HS-27A (cell line): ENCODE measurements around the gene TMEM88.

Experiments
- DNase-seq: peaks from one replicate; pipeline ENCODE4 v3.0.0-alpha.2; 2012; ENCODE audit warnings: low read depth, missing footprints

The TMEM88 gene

GRCh38 chr17:7833011-7833794, 21.7 kb upstream of the TMEM88 start:
- DNase-seq: no peak

- DNase-seq: no peak
Measured at GRCh38 chr17:7833795-7834541, 20.9 kb upstream of the TMEM88 start, which contains the start of gene KDM6B. Gene KDM6B, plus strand, starts transcription at chr17:7834217. Its CDS starts 11,338 bp downstream, at chr17:7845555.

DNA sequence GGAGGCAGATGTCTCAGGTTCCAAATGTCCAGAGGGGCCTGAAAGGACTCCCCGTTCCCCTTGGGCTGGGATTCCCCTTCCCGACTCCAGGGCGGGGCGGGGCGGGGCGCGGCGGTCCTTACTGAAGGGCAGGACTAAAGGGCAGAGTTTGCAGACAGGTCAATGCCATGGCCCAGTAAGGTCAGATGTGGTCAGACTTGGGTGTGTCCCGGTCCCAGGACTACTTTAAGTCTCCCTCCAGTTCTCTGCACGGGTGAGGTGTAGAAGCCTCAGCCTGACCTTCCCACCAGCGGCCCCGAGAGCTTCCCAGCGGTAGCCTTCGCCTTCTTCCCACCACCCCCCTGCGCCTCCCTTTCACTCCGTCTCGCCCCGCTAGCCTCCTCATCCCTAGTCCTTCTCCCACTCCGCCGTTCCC, 20.3 kb upstream of the TMEM88 start:
- DNase-seq: no peak

- peak; percentile 82 for DNase-seq
Measured at GRCh38 chr17:7834957-7835813, 19.7 kb upstream of the TMEM88 start.

- DNase-seq: no peak
Measured at GRCh38 chr17:7835814-7836595, 18.9 kb upstream of the TMEM88 start.

GRCh38 chr17:7836596-7837407, 18.1 kb upstream of the TMEM88 start:
- no peak for DNase-seq

DNA sequence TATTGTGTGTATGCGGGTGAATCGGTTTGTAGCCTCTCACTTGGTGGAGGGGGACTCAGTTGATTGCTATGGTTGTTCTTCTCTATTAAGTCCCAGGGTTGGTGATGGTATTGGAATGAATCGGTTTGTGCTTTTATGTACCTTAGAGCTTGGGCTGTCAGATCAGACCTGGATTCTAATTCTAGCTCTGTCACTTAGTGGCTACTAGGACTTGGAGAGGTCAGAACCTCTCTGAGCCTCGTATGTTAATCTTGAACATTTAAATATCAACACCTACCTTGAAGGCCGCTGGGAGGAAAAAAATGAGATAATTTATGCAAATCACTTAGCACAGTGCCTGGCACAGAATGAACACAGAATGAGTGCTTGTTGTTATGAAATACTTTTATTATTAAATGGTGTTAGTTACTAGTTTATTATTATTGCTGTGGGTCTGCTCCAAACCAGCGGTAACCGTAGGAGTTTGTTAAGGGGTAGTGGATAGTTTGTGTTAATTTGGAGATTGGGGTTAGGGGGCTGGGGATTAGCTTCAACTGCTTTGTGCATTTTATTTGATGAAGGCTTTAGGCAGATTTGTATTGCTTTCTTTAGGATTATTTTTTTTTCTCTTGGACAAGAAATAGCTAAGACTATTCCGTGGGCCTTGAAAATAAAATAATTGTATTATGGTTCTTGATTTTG, 17.3 kb upstream of the TMEM88 start:
- DNase-seq: no peak

DNA sequence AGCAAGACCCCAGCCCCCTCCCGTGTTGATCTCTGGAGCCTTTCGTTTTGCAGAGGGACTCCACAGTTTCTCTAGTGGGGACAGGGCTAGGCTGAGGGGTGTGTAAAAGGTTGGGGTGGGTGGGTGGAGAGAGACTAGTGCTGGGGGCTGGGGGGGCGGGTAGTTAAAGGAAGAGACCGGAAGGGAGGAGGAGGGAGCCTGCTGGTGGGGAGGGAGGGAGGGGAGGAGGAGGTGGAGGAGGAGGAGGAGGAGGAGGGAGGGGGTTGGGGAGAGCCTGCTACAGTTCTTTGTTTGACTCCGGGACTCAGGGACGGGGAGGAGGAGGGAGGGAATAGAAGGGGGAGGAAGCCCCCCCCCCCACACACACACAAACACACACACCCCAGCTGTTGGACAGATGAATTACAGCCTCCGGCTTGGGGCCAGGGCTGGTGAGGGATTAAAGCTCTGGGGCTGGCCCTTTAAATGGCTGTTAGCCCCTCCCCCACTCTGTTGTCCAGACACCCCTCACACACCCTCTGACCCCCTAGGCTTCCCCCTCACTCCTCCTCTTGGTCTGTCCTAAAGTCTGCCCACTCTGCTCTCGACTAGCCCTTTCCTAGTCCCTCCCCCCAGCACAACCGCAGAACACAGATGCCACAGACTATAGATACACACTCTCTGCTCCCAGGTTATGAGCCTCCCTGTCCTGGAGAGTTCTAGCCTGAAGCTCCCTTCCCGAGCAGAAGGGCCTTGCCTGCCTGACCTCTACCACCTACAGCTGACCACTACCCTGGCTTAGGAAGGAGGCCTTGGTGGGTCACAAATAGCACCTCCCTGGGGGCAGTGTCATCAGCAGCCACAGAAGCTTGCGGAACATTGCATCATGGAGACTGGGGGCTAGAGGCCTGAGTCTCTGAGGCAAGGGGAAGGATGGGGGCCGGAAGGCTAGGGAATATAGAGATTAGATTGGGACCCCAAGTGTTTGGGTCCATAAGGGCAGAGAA, 16.5 kb upstream of the TMEM88 start:
- no peak for DNase-seq

GRCh38 chr17:7839190-7839875, 15.5 kb upstream of the TMEM88 start:
- DNase-seq: no peak

DNA sequence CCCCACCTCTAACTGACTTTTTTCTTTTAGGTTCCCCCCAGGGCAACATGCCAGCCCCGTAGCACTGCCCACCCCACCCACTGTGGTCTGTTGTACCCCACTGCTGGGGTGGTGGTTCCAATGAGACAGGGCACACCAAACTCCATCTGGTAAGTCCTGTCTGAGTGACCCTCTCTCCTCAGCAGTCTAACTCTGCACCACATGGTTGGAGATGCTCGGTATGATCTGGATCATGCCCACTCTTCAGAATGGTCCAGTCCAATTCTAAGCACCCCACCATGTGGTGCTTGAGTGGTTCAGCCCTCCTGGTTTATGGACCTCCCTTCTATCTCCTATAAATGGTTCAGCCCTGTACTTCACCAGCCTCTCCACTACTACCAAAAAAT, 15.0 kb upstream of the TMEM88 start:
- DNase-seq: no peak

GRCh38 chr17:7840441-7840840, 14.4 kb upstream of the TMEM88 start:
- DNase-seq: no peak

GRCh38 chr17:7840875-7841274, 14.0 kb upstream of the TMEM88 start:
- DNase-seq: no peak

- no peak for DNase-seq
Measured at GRCh38 chr17:7841396-7841914, 13.4 kb upstream of the TMEM88 start.

DNA sequence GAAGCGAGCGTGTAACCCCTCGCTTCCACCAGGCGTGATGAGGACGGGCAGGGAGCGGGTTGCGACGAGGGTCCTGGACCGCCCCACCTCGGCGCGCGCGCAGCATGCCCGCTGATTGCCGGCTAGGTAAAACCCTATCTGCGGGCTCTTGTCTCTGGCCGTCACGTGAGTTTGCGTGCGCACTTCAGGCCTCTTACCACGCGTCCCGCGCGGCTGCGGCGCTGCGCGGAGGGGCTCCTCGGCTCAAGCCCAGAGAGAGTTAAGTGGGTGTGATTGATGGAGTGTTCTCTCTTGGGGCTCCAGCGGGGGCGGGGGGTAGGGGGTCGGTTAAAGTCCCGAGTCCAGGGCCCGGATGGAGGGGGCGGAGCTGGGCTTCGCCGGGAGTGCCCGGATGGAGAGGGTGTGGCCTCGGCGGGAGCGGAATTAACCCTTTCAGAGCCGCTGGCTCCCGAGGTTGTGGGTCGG, 12.9 kb upstream of the TMEM88 start:
- no peak for DNase-seq

DNA sequence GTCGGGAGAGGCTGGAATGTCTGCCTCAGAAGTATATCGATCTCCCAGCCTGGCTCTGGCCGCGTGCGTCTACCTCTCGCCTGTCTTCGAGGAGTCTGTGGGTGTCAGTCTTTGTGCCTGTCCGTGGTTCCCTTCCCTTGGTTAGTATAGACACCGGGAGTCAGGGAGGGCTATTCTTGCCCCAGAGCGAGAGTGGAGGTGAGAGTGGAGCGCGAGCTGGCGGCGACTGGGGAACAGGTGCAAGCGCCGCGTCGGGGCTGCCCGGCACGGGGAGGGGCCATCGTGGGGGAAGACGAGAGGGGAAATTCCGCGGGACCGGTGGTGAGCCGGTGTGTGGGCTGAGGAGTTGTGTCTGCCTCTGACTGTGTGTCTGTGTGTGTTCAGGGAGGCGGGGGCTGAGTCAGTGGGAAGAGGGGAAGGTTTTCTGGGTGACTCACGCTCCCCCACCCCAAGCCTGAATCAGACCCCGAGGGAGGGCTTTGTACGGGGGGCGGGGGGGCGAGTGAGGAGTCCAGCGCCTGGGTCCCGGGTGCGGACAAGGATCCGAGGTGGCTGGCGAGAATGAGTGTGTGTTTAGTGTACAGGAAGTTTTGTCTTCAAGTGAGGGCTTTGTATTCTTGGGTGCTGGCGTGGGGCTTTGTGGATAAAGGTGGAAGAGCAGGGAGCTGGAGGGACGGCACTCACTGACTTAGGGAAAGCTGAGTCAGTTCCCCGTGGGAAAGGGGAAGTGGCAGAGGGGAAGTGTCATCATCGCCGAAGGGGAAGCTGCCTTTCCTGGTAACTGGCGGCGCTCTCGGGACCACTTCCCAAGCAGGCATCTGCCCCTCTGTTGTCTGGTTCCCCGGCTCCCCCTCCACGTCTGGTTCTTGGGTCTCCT, 12.2 kb upstream of the TMEM88 start:
- DNase-seq: no peak

GRCh38 chr17:7843257-7843535, 11.7 kb upstream of the TMEM88 start:
- DNase-seq: no peak
